Fibroblast of gingiva (primary cell): ENCODE measurements around the gene SLC41A3.
"Not testable (repeated sequence)": the region's sequence is repeated elsewhere in the genome, so short reads cannot be mapped to it uniquely, and the experiment has no call there.

ENCODE experiments used
- DNase-seq: peaks from one replicate; pipeline ENCODE4 v3.0.0-alpha.2; 2011; ENCODE audit warnings: low read depth

The SLC41A3 gene

DNA sequence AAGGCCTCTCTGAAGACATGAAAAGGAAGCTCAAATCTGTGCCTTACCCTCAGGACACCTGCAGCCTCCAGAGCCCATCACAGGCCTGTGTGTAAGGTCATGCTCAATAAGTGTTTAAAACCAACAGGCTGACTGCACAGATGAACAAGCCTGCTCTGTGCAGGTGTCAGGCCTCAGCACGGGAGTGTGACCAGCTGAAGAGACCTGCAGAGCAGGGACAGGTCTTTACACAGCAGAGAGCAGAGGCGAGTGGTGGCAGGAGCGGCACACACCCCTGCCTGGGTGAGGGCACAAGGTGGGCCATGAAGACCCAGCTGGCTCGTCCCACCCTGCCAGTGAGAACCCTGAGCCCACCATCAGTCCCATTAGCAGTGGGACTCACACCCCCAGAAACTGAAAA lies 58.1 kb downstream of the SLC41A3 start:
- DNase-seq, result no peak

DNA sequence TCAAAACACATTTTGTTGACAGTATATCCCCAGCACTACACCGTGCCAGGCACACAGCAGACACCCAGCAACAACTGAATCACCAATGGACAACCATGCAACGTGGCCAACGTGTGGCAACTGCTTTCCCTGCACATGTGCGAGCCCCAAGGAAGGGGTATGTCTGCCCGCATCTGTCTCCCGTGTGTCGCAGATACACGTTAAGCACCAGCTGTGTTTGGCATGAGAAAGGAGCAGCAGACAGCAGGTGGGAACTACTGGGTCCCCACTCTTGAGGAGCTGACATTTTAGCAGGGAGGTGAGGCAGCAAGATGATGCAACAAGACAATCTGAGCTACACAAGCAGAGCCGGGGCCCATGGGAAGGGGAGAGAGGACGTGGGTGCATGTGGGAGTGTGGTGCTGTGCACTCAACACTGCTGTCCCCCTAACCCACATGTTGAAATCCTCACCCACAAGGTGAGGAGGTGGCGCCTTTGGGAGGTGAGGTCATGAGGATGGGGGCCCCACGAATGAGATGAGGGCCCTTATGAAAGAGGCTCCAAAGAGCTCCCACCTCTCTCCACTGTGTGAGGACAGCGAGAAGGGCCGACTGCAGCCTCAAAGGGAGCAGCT lies 58.7 kb downstream of the SLC41A3 start:
- DNase-seq, result no peak

DNA sequence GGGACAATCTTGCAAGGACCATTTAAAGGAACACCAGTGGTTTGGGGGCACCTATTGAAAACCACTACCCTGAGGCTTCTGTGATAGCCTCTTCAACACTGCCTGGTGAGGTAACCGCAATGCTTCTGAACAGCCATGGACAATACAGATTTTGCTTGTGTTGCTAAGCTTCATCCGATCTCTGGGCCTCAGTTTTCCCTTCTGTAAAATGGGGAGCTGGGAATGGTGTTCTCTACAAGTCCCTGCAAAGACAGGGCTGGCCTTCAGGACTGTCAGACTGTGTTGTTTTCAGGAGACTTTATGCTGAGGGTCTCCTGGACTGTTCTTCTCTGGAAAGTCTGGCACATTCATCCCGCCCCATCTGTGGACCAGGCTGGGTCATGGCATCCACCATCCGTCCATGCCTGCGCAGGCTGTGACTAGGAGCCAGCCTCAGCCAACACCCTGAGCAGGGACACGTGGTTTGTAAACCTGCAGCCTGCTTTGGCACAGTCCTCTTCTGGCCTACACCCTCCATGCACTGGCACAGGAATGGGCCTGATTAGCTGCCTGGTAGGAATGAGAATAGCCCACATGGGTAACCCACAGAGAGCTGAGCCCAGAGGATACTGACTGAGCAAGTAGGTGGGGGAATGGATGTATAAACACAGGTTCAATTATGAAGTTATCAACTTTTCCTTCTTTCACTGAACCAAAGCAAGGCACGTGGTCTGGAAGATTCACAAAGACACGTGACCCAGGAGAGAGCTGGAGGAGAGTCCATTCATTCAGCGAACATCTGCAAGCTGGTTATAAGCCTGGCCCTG lies 59.7 kb downstream of the SLC41A3 start:
- no peak for DNase-seq

DNA sequence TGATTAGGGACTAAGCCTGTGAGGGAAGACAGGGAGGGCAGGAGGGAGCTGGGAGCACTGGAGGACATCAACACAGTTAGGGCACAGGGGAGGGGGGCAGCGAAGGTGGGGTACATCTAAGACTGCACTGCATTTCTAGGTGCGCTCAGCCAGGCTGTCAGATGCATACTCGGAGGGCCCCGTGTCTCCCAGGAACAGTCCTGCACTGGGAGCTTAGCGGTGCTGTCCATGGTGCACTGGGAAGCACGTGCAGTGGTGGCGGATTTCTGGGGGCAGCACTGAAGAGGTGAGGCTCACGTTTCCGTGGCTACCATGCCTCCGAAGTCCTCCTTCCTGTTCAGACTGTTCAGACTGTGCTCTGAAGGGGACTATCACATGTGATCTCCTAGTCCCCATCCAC lies 60.5 kb downstream of the SLC41A3 start:
- DNase-seq, result no peak

DNA sequence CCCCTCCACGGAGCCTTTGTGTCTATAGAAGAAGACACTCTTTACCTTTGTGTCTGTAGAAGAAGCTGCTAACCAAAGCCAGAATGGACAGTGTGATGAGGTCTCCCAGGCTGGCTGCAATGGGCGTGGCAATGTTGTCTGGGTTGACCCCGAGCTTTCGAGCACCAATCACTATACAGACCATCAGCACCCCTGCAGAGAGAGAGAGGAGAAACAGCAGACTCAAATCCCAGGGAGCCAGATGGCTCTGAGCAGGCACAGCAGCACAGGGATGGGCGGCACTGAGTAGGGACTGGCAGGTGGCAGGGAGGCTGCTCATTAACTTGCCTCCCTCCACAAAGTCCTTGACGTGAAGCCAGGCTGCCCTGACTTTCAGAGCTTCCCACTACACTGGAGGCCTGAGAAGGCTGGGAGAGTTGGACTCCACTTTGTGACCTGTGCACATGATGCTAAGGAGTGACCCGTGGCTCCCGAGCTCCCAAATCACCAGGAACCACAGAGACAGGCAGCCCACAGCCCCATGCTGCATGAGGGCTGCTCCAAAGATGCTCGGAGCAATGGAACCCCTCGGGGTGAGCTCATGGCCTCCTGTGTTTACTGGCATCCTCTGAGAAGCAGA lies 61.1 kb downstream of the SLC41A3 start:
- no peak for DNase-seq

DNA sequence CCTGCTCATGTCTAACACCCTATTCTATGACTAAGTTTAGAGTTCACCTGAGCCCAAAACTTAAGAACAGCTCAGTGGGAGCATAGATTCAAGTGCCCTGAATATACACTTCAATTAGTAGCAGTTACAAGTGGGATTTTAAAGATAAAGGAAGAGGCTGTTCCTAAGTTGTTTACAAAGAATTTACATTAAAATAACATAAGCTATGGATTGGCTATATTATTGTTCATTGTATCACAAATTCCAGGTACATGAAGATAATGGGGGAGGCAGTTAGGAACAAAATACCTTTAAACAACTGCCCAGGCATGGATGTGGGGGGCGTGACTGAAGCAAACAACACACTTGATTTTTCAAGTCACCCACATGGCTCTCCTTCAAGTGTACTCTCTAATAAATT lies 62.2 kb downstream of the SLC41A3 start:
- no peak for DNase-seq

DNA sequence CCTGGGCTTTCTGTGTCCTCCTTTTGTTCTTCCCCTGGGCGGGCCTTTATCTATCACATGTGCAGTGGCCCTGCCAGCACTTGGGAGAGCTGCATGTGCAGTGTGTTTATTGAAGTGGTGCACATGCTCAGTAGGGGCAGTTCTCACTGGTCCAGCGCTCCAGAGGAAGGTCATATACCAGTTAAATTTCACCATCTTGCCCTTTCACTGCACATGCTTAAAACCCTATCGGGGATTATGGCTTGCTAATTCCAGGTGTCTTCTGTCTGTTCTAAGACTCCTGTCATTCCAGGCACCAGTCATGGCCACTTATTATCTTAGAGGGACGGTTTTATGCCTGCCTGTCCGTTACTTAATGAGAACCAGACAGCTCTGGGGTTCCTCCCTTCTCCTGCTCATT lies 62.7 kb downstream of the SLC41A3 start:
- no peak for DNase-seq

DNA sequence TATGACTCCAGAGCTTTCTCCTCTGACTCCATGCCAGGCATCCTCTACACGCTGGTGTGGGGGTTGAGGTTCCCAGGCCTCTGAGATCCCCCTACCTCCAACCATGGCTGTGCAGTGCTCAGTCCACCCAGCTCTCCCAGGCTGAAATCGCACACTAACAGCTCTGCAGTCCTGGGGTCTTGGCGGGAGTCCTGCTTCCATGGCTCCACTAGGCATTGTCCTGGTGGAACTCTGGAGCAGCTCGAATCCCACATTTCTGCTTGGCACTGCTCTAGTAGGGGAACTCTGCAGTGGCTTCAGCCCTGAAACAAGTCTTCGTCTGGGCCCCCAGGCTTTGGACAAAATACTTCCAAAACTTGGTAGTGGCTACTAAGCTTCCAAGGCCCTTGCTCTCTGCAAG lies 64.2 kb downstream of the SLC41A3 start:
- no peak for DNase-seq

DNA sequence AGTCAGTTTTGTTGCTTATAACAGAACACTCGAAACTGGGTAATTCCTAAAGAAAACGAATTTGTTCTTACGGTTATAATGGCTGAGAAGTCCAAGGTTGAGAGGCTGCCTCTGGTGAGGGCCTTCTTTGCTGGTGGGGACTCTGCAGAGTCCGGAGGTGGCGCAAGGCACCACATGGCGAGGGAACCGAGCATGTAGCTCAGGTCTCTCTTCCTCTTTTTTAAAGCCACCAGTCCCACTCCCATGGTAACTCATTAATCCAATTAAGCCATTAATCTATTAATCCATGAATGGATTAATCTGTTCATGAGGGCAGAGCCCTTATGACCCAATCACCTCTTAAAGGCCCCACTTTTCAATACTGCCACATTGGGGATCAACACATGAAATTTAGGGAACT lies 64.9 kb downstream of the SLC41A3 start:
- DNase-seq, result no peak

DNA sequence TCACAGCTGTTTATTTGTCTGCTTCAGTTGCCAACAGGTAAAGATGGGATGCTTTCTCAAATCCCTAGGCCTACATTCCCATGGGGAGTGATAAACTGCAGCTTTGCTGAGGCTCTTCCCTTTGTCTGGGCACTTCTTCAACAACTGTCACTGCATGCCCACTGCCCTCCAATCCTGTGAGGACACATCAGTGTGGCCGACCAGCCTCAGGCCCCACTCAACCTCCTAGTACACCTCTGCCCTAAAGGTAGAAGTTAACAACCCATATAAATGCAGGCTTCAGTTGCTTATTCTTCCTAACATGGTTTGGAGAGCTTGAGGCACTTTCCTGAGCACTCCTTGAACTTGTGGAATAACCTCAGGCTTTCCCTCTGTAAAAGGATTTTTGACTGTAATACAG lies 65.4 kb downstream of the SLC41A3 start:
- DNase-seq, result no peak

DNA sequence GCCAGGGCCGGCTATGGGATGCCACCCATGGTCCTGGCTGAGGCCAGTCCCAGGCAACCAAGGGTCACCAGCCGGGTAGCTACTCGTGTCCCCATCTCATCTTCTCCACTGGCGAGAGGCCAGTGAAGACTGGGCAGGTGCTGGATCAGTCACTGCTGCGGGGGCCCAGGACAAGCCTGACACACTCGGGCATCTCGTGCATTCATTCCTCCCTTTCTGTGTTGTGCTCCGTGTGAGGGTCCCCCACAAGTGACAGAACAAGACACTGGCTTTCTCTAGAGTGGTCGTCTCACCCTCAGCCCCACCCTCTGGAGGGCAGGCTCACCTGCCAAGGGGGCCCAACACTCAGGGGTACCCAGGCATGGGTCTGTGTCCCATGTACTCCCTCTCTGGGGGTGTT lies 66.6 kb downstream of the SLC41A3 start:
- no peak for DNase-seq

DNA sequence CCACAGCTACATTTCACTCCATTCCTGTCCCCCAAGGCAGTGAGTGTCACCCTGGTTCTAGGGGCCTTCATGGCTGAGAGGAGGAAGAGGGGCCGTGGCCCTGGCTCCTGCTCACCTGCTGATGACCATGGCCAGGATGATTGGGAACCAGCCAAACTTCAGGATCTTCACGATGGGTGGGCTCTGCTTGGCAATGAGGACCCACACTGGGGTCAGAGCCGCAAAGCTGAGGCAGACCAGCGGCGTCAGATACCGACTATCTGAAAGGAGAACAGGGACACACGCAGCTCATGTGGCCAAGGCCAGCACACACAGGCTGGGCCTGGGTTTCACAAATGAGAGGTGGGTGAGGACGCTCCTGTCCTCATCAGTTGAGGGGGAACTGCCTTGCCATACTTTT lies 67.3 kb downstream of the SLC41A3 start:
- DNase-seq, result no peak

DNA sequence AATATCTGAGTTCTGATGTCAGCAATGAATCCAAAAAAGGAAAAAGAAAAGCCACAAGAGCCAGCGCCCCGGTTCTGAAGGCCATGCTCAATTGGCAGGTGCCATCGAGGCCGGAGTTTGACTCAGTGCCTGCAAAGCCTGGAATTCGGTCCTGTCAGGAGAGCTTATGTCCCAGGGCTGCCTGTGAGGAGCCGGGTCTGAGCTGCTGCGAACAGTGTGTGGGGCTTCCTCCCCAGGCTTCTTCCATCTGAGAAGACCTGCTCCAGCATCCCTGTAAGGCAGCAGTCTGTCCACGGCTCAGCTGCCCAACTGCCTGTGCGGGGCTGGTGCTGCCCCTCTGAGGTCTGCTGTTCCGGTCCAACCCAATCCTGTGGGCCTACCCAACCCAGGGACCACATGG lies 68.8 kb downstream of the SLC41A3 start:
- DNase-seq, result no peak

DNA sequence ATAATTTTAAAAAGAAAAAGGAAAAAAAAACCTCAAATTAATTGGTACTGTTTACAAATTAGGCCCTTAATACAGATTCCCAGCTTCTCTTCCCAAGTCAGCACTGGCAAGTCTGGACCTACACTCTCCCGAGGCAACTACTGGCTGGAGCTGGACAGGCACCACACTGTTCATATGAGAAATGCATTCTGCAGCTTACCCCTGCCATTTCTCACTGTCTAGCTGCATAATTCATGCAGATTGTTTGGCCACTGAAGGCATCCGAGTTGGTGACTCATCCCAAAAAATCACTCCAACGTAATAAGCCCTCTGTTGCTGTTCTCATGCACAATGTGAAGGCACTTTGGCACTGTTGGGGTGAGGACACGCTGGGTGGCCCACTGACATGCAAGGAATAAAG lies 69.7 kb downstream of the SLC41A3 start:
- peak; percentile 55 for DNase-seq

DNA sequence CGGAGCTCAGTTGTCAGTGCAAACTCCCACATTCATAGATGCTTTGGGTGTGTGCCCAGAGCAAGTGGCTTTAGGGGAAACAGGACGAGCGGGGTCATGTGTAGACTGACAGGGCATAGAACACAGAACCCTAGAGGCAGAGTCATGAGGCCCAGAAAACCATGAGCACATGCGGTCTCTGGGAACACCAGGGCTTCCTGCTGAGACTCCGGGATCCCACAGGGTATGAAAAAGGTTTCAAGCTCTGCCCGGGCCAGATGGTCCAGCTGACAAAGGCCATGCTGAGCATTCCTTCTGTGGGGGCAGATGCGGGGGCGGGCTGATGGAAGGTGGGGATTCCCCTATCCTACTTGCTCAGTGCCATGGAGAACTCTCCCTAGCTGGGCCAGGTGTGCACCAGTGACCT lies 70.2 kb downstream of the SLC41A3 start:
- no peak for DNase-seq

DNA sequence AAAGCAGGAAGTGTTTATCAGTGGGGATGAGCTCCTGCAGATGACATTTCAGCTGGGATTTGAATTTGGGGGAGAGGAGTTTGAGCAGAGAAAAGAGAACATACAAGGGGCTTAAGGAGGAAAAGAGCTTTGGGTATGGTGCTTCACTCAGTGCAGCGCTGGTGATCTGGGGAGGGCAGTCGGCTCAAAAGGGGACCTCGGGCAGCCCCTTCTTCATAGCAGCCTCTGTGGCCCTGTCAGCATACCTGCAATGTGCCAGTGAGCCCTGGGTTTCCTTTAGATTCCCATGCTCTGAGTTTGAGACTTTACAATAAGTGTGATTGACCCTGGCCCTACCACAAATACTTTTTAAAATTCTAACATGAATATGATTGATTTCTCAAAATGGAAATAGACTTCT lies 74.7 kb downstream of the SLC41A3 start:
- no peak for DNase-seq

DNA sequence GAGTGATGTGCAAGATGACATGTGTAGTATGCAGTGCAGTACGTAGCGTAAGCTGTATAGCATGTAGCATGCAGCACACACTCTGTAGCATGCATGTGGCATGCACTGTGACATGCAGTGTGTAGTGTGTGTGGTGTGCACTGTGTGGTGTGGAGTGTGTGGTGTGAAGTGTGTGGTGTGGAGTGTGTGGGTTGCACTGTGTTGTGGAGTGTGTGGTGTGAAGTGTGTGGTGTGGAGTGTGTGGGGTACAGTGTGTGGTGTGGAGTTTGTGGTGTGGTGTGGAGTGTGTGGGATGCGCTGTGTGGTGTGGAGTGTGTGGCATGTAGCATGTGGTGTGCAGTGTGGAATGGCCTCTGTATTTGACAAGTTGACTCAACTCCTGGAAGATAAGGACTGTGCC lies 75.7 kb downstream of the SLC41A3 start:
- DNase-seq, result no peak

DNA sequence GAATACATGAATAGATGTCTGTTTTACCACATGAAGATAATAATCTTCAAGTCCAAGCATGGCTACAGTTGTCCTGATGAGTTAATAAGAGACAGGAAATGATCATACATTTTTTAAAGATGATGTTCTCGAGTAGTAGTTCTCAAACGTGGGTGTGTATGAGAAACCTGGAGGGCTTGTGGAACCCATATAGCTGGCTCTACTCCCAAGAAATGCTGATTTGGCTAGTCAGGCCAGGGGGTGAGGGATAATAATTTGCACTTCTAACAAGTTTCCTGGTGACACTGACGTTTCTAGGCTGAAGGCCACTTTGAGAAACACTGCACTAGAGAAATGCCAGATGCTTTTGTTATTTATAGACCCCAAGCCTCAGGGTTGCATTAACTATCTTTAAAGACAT lies 78.0 kb downstream of the SLC41A3 start:
- DNase-seq, result no peak

DNA sequence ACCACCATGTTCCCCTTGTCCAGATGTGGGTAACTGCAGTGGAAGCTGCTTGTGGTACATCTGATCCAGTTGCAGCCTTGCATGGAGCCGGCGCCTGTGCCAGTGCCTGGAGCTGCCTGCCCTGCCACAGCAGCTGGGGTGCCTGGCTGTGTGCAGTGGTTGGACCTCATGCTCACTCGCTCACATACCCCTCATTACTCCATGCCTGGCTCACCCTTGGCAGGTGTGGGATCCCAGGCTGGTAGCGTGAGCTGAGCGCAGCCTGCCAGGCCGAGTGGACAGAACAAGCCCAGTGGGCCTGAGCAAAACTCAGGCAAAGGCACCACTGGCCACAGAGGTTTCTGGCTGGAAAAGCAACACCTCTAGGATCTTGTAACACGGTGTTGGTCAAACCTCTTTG lies 79.2 kb downstream of the SLC41A3 start:
- DNase-seq, result no peak

DNA sequence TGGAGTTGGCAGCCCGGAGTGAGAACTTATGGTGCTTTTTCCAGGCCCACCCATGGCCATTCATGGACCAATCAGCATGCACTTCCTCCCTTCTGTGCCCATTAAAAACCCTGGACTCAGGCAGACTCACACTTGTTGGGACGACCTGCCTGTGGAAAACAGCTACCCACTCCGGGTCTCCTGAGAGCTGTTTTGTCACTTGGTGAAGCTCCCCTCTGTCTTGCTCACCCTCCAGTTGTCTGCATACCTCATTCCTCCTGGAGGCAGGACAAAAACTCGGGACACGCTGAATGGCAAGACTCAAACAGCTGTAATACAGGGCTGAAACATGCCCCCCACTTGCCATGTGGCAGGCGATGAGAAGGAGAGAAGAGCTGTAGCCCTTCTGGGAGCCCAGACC lies 79.7 kb downstream of the SLC41A3 start:
- no peak for DNase-seq

DNA sequence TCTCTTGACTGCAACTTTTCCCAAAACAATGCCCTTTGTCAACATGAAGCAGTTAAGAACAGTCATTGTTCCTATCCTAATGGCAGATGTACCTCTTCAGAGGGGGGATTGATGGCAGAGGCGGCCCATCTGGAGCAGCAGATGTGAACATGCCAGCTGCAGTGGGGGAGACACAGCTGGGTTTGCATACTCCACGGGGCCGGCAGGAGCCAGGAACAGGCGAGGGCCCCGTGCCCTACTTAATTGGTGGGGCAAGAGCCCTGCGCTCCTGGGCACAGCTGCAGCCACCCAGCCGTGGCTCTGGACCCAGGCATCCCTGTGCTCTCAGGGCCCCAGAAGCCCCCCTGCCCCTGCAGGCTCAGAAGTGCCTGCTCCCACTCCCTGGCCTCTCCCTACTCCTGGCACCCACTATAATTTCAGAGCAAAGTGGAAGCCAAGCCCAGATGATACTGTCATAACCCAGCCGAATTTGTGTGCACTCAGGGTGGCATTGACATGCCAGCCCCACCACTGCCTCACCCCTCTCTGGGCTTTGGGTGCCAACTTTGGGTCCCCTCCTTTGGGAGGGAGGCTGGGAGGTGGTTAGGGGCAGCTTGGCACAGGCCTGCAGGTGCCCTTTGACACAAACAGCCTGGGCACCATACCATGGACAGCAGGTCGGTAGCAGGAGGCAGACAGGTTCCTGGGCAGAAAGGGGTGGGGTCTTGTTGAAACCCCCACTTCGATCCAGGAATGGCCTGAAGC lies 80.3 kb downstream of the SLC41A3 start:
- no peak for DNase-seq

DNA sequence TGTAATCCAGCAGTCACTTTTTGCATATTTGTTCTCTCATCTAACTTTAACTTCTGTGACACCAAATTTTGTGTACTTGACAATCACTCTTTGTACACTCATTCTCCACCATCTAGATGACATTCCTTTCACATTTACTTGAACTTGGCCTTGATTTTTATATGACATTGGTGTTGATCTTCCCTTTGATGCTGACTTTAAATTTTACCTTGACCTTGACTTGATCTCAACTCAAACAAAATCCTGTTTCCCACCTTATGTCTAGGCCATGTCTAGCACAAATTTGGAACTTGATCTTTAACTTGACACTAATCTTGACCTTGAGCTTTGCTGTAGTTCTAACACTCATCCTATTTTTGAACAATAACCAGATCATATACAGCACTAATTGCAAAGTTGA lies 81.7 kb downstream of the SLC41A3 start:
- DNase-seq, result no peak

DNA sequence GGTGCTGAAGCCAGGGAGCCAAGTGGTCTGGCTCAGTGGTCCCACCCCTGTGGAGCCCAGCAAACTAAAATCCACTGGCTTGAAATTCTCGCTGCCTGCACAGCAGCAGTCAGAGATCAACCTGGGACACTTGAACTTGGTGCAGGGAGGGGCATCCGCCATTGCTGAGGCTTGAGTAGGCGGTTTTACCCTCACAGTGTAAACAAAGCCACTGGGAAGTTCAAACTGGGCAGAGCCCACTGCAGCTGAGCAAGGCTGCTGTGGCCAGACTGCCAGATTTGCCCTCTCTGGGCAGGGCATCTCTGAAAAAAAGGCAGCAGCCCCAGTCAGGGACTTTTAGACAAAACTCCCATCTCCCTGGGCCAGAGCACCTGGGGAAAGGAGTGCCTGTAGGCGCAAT lies 87.2 kb downstream of the SLC41A3 start:
- not testable (repeated sequence) for DNase-seq
